ENCODE measurements around the gene SPRR3. TPM values are rescaled to one million over a fixed set of nuclear protein-coding genes. Genes with fewer than 3 reads are reported as not detected.

The SPRR3 gene
- 1 to 10 TPM in 1 of 2 donors, not detected in 1; 1.9 TPM for total RNA-seq
- 1 to 10 TPM in 1 of 2 donors, under 1 TPM in 1; 0.50 to 1.2 TPM for polyA plus RNA-seq
- long read RNA-seq, donor 1 = 0 reads
- long read RNA-seq, donor 2 = 0 reads
- long read RNA-seq, donor 3 = 0 reads
- long read RNA-seq, donor 4 = 0 reads
- long read RNA-seq, donor 5 = 0 reads

- Histone ChIP-seq H3K4me1 (ENCODE audit: control insufficient read depth in 5 of 5, insufficient read depth in 5 of 5, low read length in 5 of 5) (no peaks in the 10 kb centered on the region), H3K9me3 (ENCODE audit: control insufficient read depth in 4 of 4, insufficient read depth in 3 of 4, low read length in 3 of 4) (peaks cover 0 to 2% (median 0%) of the 10 kb centered on the region in 4 donors), H3K27ac (ENCODE audit: low read depth in 1 of 2, low read length in 1 of 2) (no peak within 1 kb of the TSS), H3K27me3 (ENCODE audit: control insufficient read depth in 3 of 3, insufficient read depth in 3 of 3, low read length in 2 of 3) (no peaks in the 10 kb centered on the region), H3K36me3 (ENCODE audit: control insufficient read depth in 4 of 4, insufficient read depth in 4 of 4, low read length in 4 of 4) (no peaks in the 10 kb centered on the region), H3K4me3 (no peak within 1 kb of the TSS), H3K9ac (ENCODE audit: insufficient read depth in 1 of 2, low read length in 2 of 2) (no peak within 1 kb of the TSS)
- DNase-seq (no peak), ATAC-seq (ENCODE audit: insufficient read depth, low FRiP score) (no peak)
- TF ChIP-seq CTCF (IDR thresholded peaks at IDR 0.05; ENCODE audit: control extremely low read depth, extremely low read depth) = no peak
- 61 to 66% methylated on average over 2 of the region's 2 CpGs for WGBS, 2 donors
Measured at GRCh38 chr1:153001382-153001781, at the start of gene SPRR3. SPRR3 (plus strand) TSS chr1:153001749; CDS start chr1:153003021, 1,272 bp downstream.

- Histone ChIP-seq H3K4me3 (no peak overlapping the region), H3K9ac (ENCODE audit: insufficient read depth in 1 of 2, low read length in 2 of 2) (no peak overlapping the region), H3K36me3 (ENCODE audit: control insufficient read depth in 4 of 4, insufficient read depth in 4 of 4, low read length in 4 of 4) (no peaks in the 10 kb centered on the region), H3K9me3 (ENCODE audit: control insufficient read depth in 4 of 4, insufficient read depth in 3 of 4, low read length in 3 of 4) (peaks cover 0 to 4% (median 0%) of the 10 kb centered on the region in 4 donors), H3K27ac (ENCODE audit: low read depth in 1 of 2, low read length in 1 of 2) (no peak overlapping the region), H3K4me1 (ENCODE audit: control insufficient read depth in 5 of 5, insufficient read depth in 5 of 5, low read length in 5 of 5) (no peaks in the 10 kb centered on the region), H3K27me3 (ENCODE audit: control insufficient read depth in 3 of 3, insufficient read depth in 3 of 3, low read length in 2 of 3) (peaks cover 0 to 5% (median 0%) of the 10 kb centered on the region in 3 donors)
- TF ChIP-seq CTCF (IDR thresholded peaks at IDR 0.05; ENCODE audit: control extremely low read depth, extremely low read depth) = no peak
- ATAC-seq (ENCODE audit: insufficient read depth, low FRiP score) = no peak
- WGBS, 2 donors = 72 to 84% methylated on average over 7 of the region's 7 CpGs
- DNase-seq = no peak
Measured at GRCh38 chr1:152953761-152954160, 47.8 kb upstream of the SPRR3 start.

- Histone ChIP-seq H3K36me3 (ENCODE audit: control insufficient read depth in 4 of 4, insufficient read depth in 4 of 4, low read length in 4 of 4) (no peaks in the 10 kb centered on the region), H3K4me3 (no peak overlapping the region), H3K9me3 (ENCODE audit: control insufficient read depth in 4 of 4, insufficient read depth in 3 of 4, low read length in 3 of 4) (peaks cover 0 to 4% (median 0%) of the 10 kb centered on the region in 4 donors), H3K27ac (ENCODE audit: low read depth in 1 of 2, low read length in 1 of 2) (no peak overlapping the region), H3K27me3 (ENCODE audit: control insufficient read depth in 3 of 3, insufficient read depth in 3 of 3, low read length in 2 of 3) (peaks cover 0 to 5% (median 0%) of the 10 kb centered on the region in 3 donors), H3K4me1 (ENCODE audit: control insufficient read depth in 5 of 5, insufficient read depth in 5 of 5, low read length in 5 of 5) (no peaks in the 10 kb centered on the region), H3K9ac (ENCODE audit: insufficient read depth in 1 of 2, low read length in 2 of 2) (no peak overlapping the region)
- DNase-seq = no peak
- 84 to 89% methylated on average over 6 of the region's 6 CpGs for WGBS, 2 donors
- TF ChIP-seq CTCF (IDR thresholded peaks at IDR 0.05; ENCODE audit: control extremely low read depth, extremely low read depth) = no peak
- no peak for ATAC-seq (ENCODE audit: insufficient read depth, low FRiP score)
Measured at GRCh38 chr1:152954436-152954835, 47.1 kb upstream of the SPRR3 start.

GRCh38 chr1:152957561-152957960 lies 44.0 kb upstream of the SPRR3 start:
- Histone ChIP-seq H3K27ac (ENCODE audit: low read depth in 1 of 2, low read length in 1 of 2) (no peak overlapping the region), H3K4me1 (ENCODE audit: control insufficient read depth in 5 of 5, insufficient read depth in 5 of 5, low read length in 5 of 5) (no peaks in the 10 kb centered on the region), H3K4me3 (no peak overlapping the region), H3K36me3 (ENCODE audit: control insufficient read depth in 4 of 4, insufficient read depth in 4 of 4, low read length in 4 of 4) (no peaks in the 10 kb centered on the region), H3K9ac (ENCODE audit: insufficient read depth in 1 of 2, low read length in 2 of 2) (no peak overlapping the region), H3K9me3 (ENCODE audit: control insufficient read depth in 4 of 4, insufficient read depth in 3 of 4, low read length in 3 of 4) (peaks cover 0 to 2% (median 0%) of the 10 kb centered on the region in 4 donors), H3K27me3 (ENCODE audit: control insufficient read depth in 3 of 3, insufficient read depth in 3 of 3, low read length in 2 of 3) (peaks cover 0 to 2% (median 0%) of the 10 kb centered on the region in 3 donors)
- WGBS, 2 donors = 89 to 92% methylated on average over 3 of the region's 3 CpGs
- ATAC-seq (ENCODE audit: insufficient read depth, low FRiP score) = no peak
- TF ChIP-seq CTCF (IDR thresholded peaks at IDR 0.05; ENCODE audit: control extremely low read depth, extremely low read depth) = no peak
- no peak for DNase-seq
